Keratinocyte (primary cell): ENCODE results near the gene HEXD. TPM values are rescaled to one million over a fixed set of nuclear protein-coding genes. Genes with fewer than 3 reads are reported as not detected.

Experiments
- DNase-seq: peaks from one replicate; pipeline ENCODE4 v3.0.0-alpha.2; 2011; ENCODE audit warnings: low read depth, missing footprints, low spot score
- FAIRE-seq: peaks from 2 replicates; lab custom pipeline; 2011; peaks lifted over from hg19 to GRCh38; lab: Jason Lieb, UNC
- H2AFZ ChIP-seq: 2 replicates; pipeline ENCODE4 v1.6.0; 2012; ENCODE audit warnings: low read length, control low read depth, inconsistent platforms; ENCODE audit not compliant: control insufficient read depth
- H3K27ac ChIP-seq: 2 replicates; pipeline ENCODE4 v1.5.1; 2011; ENCODE audit warnings: low read length; ENCODE audit not compliant: control insufficient read depth, insufficient read depth
- H3K27me3 ChIP-seq: 3 replicates; pipeline ENCODE4 v1.6.0; 2011; ENCODE audit warnings: low read length; ENCODE audit not compliant: control insufficient read depth, insufficient read depth; ENCODE audit errors: extremely low read depth
- H3K36me3 ChIP-seq, 2 experiments: 2 replicates in 1 of 2; 3 replicates in 1 of 2; pipeline ENCODE4 v1.5.1; 2011; ENCODE audit warnings: low read length in 2 of 2, mild to moderate bottlenecking in 1 of 2; ENCODE audit not compliant: control insufficient read depth in 2 of 2, insufficient read depth in 2 of 2; ENCODE audit errors: extremely low read depth in 1 of 2
- H3K4me1 ChIP-seq: 3 replicates; pipeline ENCODE4 v1.5.1; 2011; ENCODE audit warnings: low read length; ENCODE audit not compliant: control insufficient read depth, insufficient read depth; ENCODE audit errors: extremely low read depth
- H3K4me2 ChIP-seq: 3 replicates; pipeline ENCODE4 v1.6.0; 2011; ENCODE audit warnings: low read depth, low read length; ENCODE audit not compliant: control insufficient read depth, insufficient read depth; ENCODE audit errors: extremely low read depth
- H3K4me3 ChIP-seq, 3 experiments: fragments of 200-600 bp in 1 of 3; sonication (generic) in 1 of 3; 2 replicates in 2 of 3; 3 replicates in 1 of 3; pipeline ENCODE4 v1.5.1; 2011 to 2016; ENCODE audit warnings: low read length in 3 of 3, mild to moderate bottlenecking in 3 of 3, control low read depth in 2 of 3, inconsistent platforms in 1 of 3, low read depth in 1 of 3, mixed read lengths in 1 of 3, mixed run types in 1 of 3, moderate library complexity in 1 of 3; ENCODE audit not compliant: control insufficient read depth in 2 of 3, insufficient read depth in 2 of 3; ENCODE audit errors: extremely low read depth in 1 of 3
- H3K79me2 ChIP-seq: 2 replicates; pipeline ENCODE4 v1.6.0; 2012; ENCODE audit warnings: low read length; ENCODE audit not compliant: control insufficient read depth, insufficient read depth
- H3K9ac ChIP-seq: 3 replicates; pipeline ENCODE4 v1.6.0; 2011; ENCODE audit warnings: low read length; ENCODE audit not compliant: control insufficient read depth, insufficient read depth; ENCODE audit errors: extremely low read depth
- H3K9me1 ChIP-seq: 3 replicates; pipeline ENCODE4 v1.6.0; 2011; ENCODE audit warnings: low read length; ENCODE audit not compliant: control insufficient read depth, insufficient read depth; ENCODE audit errors: extremely low read depth
- H3K9me3 ChIP-seq: 2 replicates; pipeline ENCODE4 v1.5.1; 2012; ENCODE audit warnings: low read depth, low read length; ENCODE audit not compliant: control insufficient read depth
- H4K20me1 ChIP-seq: 3 replicates; pipeline ENCODE4 v1.6.0; 2011; ENCODE audit warnings: low read length; ENCODE audit not compliant: control insufficient read depth, insufficient read depth; ENCODE audit errors: extremely low read depth
- CTCF ChIP-seq, 3 experiments: IDR thresholded peaks in 1 of 3; conservative IDR thresholded peaks in 1 of 3; optimal IDR thresholded peaks in 1 of 3; 2 replicates in 2 of 3; 3 replicates in 1 of 3; pipeline versions ENCODE3 to v1.5.1; 2011; ENCODE audit warnings: low read length in 3 of 3, mild to moderate bottlenecking in 3 of 3, moderate library complexity in 2 of 3, control low read depth in 1 of 3, inconsistent platforms in 1 of 3; ENCODE audit not compliant: insufficient read depth in 2 of 3; ENCODE audit errors: extremely low read depth in 1 of 3
- EZH2 ChIP-seq: IDR thresholded peaks from one replicate; pipeline ENCODE4 v1.6.1; 2012; ENCODE audit warnings: inconsistent platforms, mild to moderate bottlenecking, low read length, moderate library complexity
- dilution Hi-C: fragments of 300-500 bp; cut with MboI; formaldehyde crosslinking; loops from one replicate; pipeline ENCODE4 v1.7.0; 2020; ENCODE audit warnings: low sequenced_read_pairs; ENCODE audit not compliant: extremely low pct_ligation_motif_present
- polyA plus RNA-seq, 5 experiments: library from polyadenylated mRNA; depleted of rRNA in 3 of 5; stranded (reverse) in 3 of 5; stranded (forward) in 1 of 5; unstranded in 1 of 5; fragments of >200 nt; gene quantifications; 1 replicate in 1 of 5; 2 replicates in 3 of 5; 3 replicates in 1 of 5; pipeline versions ENCODE4 v1.2.1 to v1.2.3, GENCODE V29; 2011 to 2012; ENCODE audit warnings: missing spikeins in 2 of 5, low read depth in 1 of 5, low replicate concordance in 1 of 5

The HEXD gene
- polyA plus RNA-seq, 1 donor (not counting 4 experiments of a cell fraction or from before 2014, with no cell fraction given) = 5.6 TPM

GRCh38 chr17:82400830-82401229, 17.3 kb upstream of the HEXD start:
- FAIRE-seq (no peak), DNase-seq (no peak)
- Histone ChIP-seq H4K20me1 (no peaks in the 10 kb centered on the region), H3K36me3 (peaks cover 2 to 8% of the 10 kb centered on the region in 2 experiments), H3K79me2 (no peaks in the 10 kb centered on the region), H2AFZ (no peak overlapping the region), H3K4me1 (no peaks in the 10 kb centered on the region), H3K4me3 (no peak overlapping the region), H3K27ac (no peak overlapping the region), H3K27me3 (no peaks in the 10 kb centered on the region), H3K9me1 (no peaks in the 10 kb centered on the region), H3K9me3 (no peaks in the 10 kb centered on the region), H3K4me2 (no peak overlapping the region), H3K9ac (no peak overlapping the region)
- dilution Hi-C loops = no loop called here
- TF ChIP-seq CTCF (optimal IDR thresholded peaks at IDR 0.05 in 1 of 3, IDR thresholded peaks at IDR 0.05 in 1 of 3, conservative IDR thresholded peaks at IDR 0.05 in 1 of 3; ENCODE audit: extremely low read depth in 1 of 3, insufficient read depth in 2 of 3, low read length in 3 of 3) (no peak), EZH2 (no peak)

- Histone ChIP-seq H3K9me3 (no peaks in the 10 kb centered on the region), H3K9me1 (no peaks in the 10 kb centered on the region), H3K79me2 (no peaks in the 10 kb centered on the region), H3K27ac (no peak overlapping the region), H3K4me1 (no peaks in the 10 kb centered on the region), H3K9ac (no peak overlapping the region), H4K20me1 (no peaks in the 10 kb centered on the region), H2AFZ (no peak overlapping the region), H3K27me3 (no peaks in the 10 kb centered on the region), H3K4me2 (no peak overlapping the region), H3K36me3 (peaks cover 2 to 8% of the 10 kb centered on the region in 2 experiments), H3K4me3 (no peak overlapping the region)
- DNase-seq (no peak), FAIRE-seq (no peak)
- dilution Hi-C loops = no loop called here
- TF ChIP-seq EZH2 (no peak), CTCF (optimal IDR thresholded peaks at IDR 0.05 in 1 of 3, IDR thresholded peaks at IDR 0.05 in 1 of 3, conservative IDR thresholded peaks at IDR 0.05 in 1 of 3; ENCODE audit: extremely low read depth in 1 of 3, insufficient read depth in 2 of 3, low read length in 3 of 3) (no peak)
Observed at GRCh38 chr17:82402865-82403264, 15.3 kb upstream of the HEXD start.
